ENCODE data around the gene TMC6.

Gene TMC6

GRCh38 chr17:78135858-78136500 lies 7.4 kb upstream of the TMC6 start:
- no peak for DNase-seq

- DNase-seq: no peak
These were observed 6.4 kb upstream of the TMC6 start for GRCh38 chr17:78134899-78135385.

- DNase-seq: peak in 4 of 5 experiments; percentile 61 to 91 (median 78)
These were observed 5.7 kb upstream of the TMC6 start for GRCh38 chr17:78133971-78134898.

GRCh38 chr17:78133179-78133951 lies 4.8 kb upstream of the TMC6 start:
- peak in 1 of 5 experiments; percentile 41 for DNase-seq

- DNase-seq: no peak
These were observed 4.2 kb upstream of the TMC6 start for GRCh38 chr17:78132767-78133178.

- peak in 3 of 5 experiments; percentile 59 to 90 (median 83) for DNase-seq
These were observed 3.6 kb upstream of the TMC6 start for GRCh38 chr17:78132084-78132676.

- DNase-seq: peak in 2 of 5 experiments; percentile 50 to 73
These were observed 2.9 kb upstream of the TMC6 start for GRCh38 chr17:78131172-78132083.

GRCh38 chr17:78130437-78131101 lies 2.0 kb upstream of the TMC6 start, which contains the start of gene TMC8:
TSS of gene TMC8 (plus strand) at chr17:78130771. CDS start at chr17:78131589, 818 bp downstream.
- peak in 3 of 5 experiments; percentile 77 to 98 (median 95) for DNase-seq

GRCh38 chr17:78130090-78130436 lies 1.5 kb upstream of the TMC6 start:
- peak in 1 of 5 experiments; percentile 24 for DNase-seq

- peak in 2 of 5 experiments; percentile 42 to 91 for DNase-seq
These were observed 965 bp upstream of the TMC6 start for GRCh38 chr17:78129351-78130089.

- DNase-seq: peak in 1 of 5 experiments; percentile 44
These were observed 536 bp downstream of the TMC6 start for GRCh38 chr17:78127888-78128550.

- peak in 3 of 5 experiments; percentile 59 to 90 (median 67) for DNase-seq
These were observed 1.2 kb downstream of the TMC6 start for GRCh38 chr17:78127239-78127887.

- no peak for DNase-seq
These were observed 1.7 kb downstream of the TMC6 start for GRCh38 chr17:78126895-78127238.

GRCh38 chr17:78125976-78126894 lies 2.3 kb downstream of the TMC6 start:
- no peak for DNase-seq

- DNase-seq: peak in 1 of 5 experiments; percentile 72
These were observed 3.2 kb downstream of the TMC6 start for GRCh38 chr17:78125138-78125913.

GRCh38 chr17:78124836-78125137 lies 3.8 kb downstream of the TMC6 start:
- DNase-seq: no peak
